ENCODE measurements around the gene LTBP2. TPM values are rescaled to one million over a fixed set of nuclear protein-coding genes. Genes with fewer than 3 reads are reported as not detected.

The LTBP2 gene
- total RNA-seq, 3 donors from 2014 or later, result 1.7 to 10.2 (median 3.0) TPM

- no peak for DNase-seq
- ATAC-seq, result no peak
- Histone ChIP-seq H3K36me3 (ENCODE audit: low read depth) (no peaks in the 10 kb centered on the region), H3K4me3 (no peak overlapping the region), H3K4me1 (ENCODE audit: low read depth) (no peaks in the 10 kb centered on the region), H3K9me3 (no peaks in the 10 kb centered on the region)
- intact Hi-C loops (cut with DNase I, micrococcal nuclease), result loop anchor here (10.0 kb wide), 1 partner anchor 114 kb away; no protein-coding TSS in a partner anchor
- no peak for TF ChIP-seq CTCF (IDR thresholded peaks at IDR 0.05)
Observed at GRCh38 chr14:74478996-74479635, 132.9 kb downstream of the LTBP2 start.

- intact Hi-C loops (cut with DNase I, micrococcal nuclease), result loop anchor here (10.0 kb wide), 1 partner anchor 112 kb away; no protein-coding TSS in a partner anchor
- no peaks in the 10 kb centered on the region for H3K4me1 ChIP-seq (ENCODE audit: low read depth)
- ATAC-seq, result no peak
- H3K36me3 ChIP-seq (ENCODE audit: low read depth), result no peaks in the 10 kb centered on the region
- no peak overlapping the region for H3K4me3 ChIP-seq
- DNase-seq, result no peak
- no peak for TF ChIP-seq CTCF (IDR thresholded peaks at IDR 0.05)
- H3K9me3 ChIP-seq, result no peaks in the 10 kb centered on the region
Observed at GRCh38 chr14:74476607-74477006, 135.4 kb downstream of the LTBP2 start.

DNA sequence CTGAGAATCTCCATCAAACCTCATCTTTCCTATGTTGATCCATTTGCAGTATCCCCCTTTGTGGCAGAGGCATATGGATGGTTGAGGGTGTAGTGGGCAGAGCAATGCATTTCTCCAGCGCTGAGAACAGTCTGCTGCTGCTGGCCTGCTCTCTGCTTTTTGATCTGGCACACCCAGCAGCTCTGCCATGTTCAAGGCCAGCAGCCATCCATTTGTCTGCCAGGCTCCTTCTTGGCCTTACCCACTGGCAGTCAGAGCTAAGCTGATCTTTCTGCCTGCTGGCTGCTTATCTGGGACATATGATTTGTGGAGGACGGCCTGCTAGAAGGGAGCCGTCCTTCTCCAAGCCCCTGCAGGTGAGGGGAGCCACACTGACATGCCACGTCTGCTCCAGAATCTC is 135.9 kb downstream of the LTBP2 start:
- ATAC-seq (no peak), DNase-seq (no peak)
- Histone ChIP-seq H3K4me1 (ENCODE audit: low read depth) (no peaks in the 10 kb centered on the region), H3K4me3 (no peak overlapping the region), H3K9me3 (no peaks in the 10 kb centered on the region), H3K36me3 (ENCODE audit: low read depth) (no peaks in the 10 kb centered on the region)
- no peak for TF ChIP-seq CTCF (IDR thresholded peaks at IDR 0.05)
- intact Hi-C loops (cut with DNase I, micrococcal nuclease), result loop anchor here (10.0 kb wide), 1 partner anchor 111 kb away; no protein-coding TSS in a partner anchor

- no peak for TF ChIP-seq CTCF (IDR thresholded peaks at IDR 0.05)
- Histone ChIP-seq H3K4me3 (no peak overlapping the region), H3K4me1 (ENCODE audit: low read depth) (no peaks in the 10 kb centered on the region), H3K36me3 (ENCODE audit: low read depth) (no peaks in the 10 kb centered on the region), H3K9me3 (no peaks in the 10 kb centered on the region)
- intact Hi-C loops (cut with DNase I, micrococcal nuclease), result loop anchor here (10.0 kb wide), 1 partner anchor 111 kb away; no protein-coding TSS in a partner anchor
- ATAC-seq (no peak), DNase-seq (no peak)
Observed at GRCh38 chr14:74475678-74476077, 136.4 kb downstream of the LTBP2 start.

- Histone ChIP-seq H3K4me3 (no peak overlapping the region), H3K9me3 (no peaks in the 10 kb centered on the region), H3K4me1 (ENCODE audit: low read depth) (no peaks in the 10 kb centered on the region), H3K36me3 (ENCODE audit: low read depth) (no peaks in the 10 kb centered on the region)
- TF ChIP-seq CTCF (IDR thresholded peaks at IDR 0.05), result no peak
- intact Hi-C loops (cut with DNase I, micrococcal nuclease), result loop anchor here (10.0 kb wide), 1 partner anchor 110 kb away; no protein-coding TSS in a partner anchor
- no peak for DNase-seq
- ATAC-seq, result no peak
Observed at GRCh38 chr14:74474376-74474775, 137.7 kb downstream of the LTBP2 start.

Data from mucosa of descending colon (tissue), 3 donors.